Heart right ventricle (tissue), 16 donors: ENCODE measurements around the gene RFK. TPM values are rescaled to one million over a fixed set of nuclear protein-coding genes. Genes with fewer than 3 reads are reported as not detected.

Experiments used
- ATAC-seq, 8 donors: fragments of 200-7000 bp; cut with Tn5 transposase; one replicate each; pipeline ENCODE4 v1.9.1; 2020; ENCODE audit warnings: mild to moderate bottlenecking in 8 of 8, moderate library complexity in 8 of 8, moderate number of reproducible peaks in 1 of 8
- DNase-seq, 2 donors: peaks; one replicate each; pipeline ENCODE4 v3.0.0-alpha.2; 2020
- H3K27ac ChIP-seq, 10 donors: fragments of 200-600 bp; sonication (generic) in 2 of 10; one replicate each; pipeline versions ENCODE4 v1.5.0 to v1.8.0; 2020 to 2022; ENCODE audit warnings: mild to moderate bottlenecking in 3 of 10
- H3K27me3 ChIP-seq, 7 donors: fragments of 200-600 bp; one replicate each; pipeline ENCODE4 v1.8.0; 2021 to 2022; ENCODE audit warnings: mild to moderate bottlenecking in 2 of 7
- H3K36me3 ChIP-seq, 9 donors: fragments of 200-600 bp; sonication (generic) in 1 of 9; one replicate each; pipeline versions ENCODE4 v1.5.0 to v1.8.0; 2020 to 2022; ENCODE audit warnings: mild to moderate bottlenecking in 2 of 9
- H3K4me1 ChIP-seq, 9 donors: fragments of 200-600 bp; sonication (generic) in 1 of 9; one replicate each; pipeline versions ENCODE4 v1.5.0 to v1.8.0; 2020 to 2022; ENCODE audit warnings: mild to moderate bottlenecking in 4 of 9
- H3K4me3 ChIP-seq, 10 donors: fragments of 200-600 bp; sonication (generic) in 2 of 10; one replicate each; pipeline versions ENCODE4 v1.5.0 to v1.8.0; 2020 to 2022; ENCODE audit warnings: mild to moderate bottlenecking in 7 of 10, moderate library complexity in 2 of 10
- H3K9me3 ChIP-seq, 11 donors: fragments of 200-600 bp in 10 of 11; sonication (generic) in 2 of 11; one replicate each; pipeline versions ENCODE4 v1.5.0 to v1.8.0; 2013 to 2022; ENCODE audit warnings: mild to moderate bottlenecking in 2 of 11, control low read depth in 1 of 11, moderate library complexity in 1 of 11
- WGBS, 2 donors: extraction: QIAGEN DNeasy Blood & Tissue Kit; methylation state at CpG; one replicate each; pipeline ENCODE4 v1.1.7; 2013; ENCODE audit warnings: inconsistent platforms in 1 of 2; 5-methylcytosine and 5-hydroxymethylcytosine counted together
- intact Hi-C, 10 donors: fragments of 100-400 bp; cut with DNase I; formaldehyde crosslinking; loops; one replicate each; pipeline versions ENCODE4 v1.11.1 to v1.14.2; 2022
- polyA plus RNA-seq, 2 donors: library from polyadenylated mRNA; stranded (reverse); fragments of 200-250 nt; gene quantifications; one replicate each; pipeline ENCODE4 v1.2.3, GENCODE V29; 2013
- total RNA-seq, 10 donors: library from RNA; stranded (reverse); fragmentation: NEBNext Ultra II Directional in 3 of 10; extraction: Animal tissue kit (Norgen Biotek cat#: 25700) in 3 of 10; gene quantifications; one replicate each; pipeline versions ENCODE4 v1.2.1 to v1.2.4, GENCODE V29; 2021 to 2023
- TF ChIP-seq, protein P1 (sequence below), 9 donors: fragments of 200-600 bp; sonication (generic) in 2 of 9; IDR thresholded peaks; one replicate each; pipeline versions ENCODE4 v1.5.0 to v1.8.0; 2021 to 2022; ENCODE audit warnings: antibody characterized with exemption in 9 of 9, mild to moderate bottlenecking in 5 of 9, moderate library complexity in 1 of 9
- donor health status: Arrhythmogenic right ventricular cardiomyopathy.
- donor health status: ischemic (EF 13 %, LVEDD 7.1; RV severe dilation, severe dysfunction).
- donor health status: healthy with polysubstance abuse.
- donor health status: DM: no; HTN: yes; CAD: no.
- donor health status: DM: no; HTN: no; CAD: no.
- donor health status: ischemic (EF 25% LVEDD 6.9; RV normal size, moderate dysfunction).
- donor health status: ischemic (EF 25% LVEDD 5.7; RV mildly dilated, moderate dysfunction).
- donor health status: healthy.
- donor health status: DM: yes; HTN: yes; CAD: no.
- donor health status: Ischemic cardiomyopathy.
- donor health status: ischemic (EF 35%, LVEDD 5.7; RV mildly dilated, moderate dysfunction).
- donor health status: nonischemic (EF 11% LVEDD 7.7; RV severe dilation, severe dysfunction).
- donor health status: DM: yes; HTN: yes; CAD: no.
- donor health status: PGD.
- donor health status: ischemic (EF 29% LVEDD 5.4; RV normal size, mild dysfunction).
- donor health status: nonischemic (EF 23%, LVEDD 6.1; RV moderate dilation, normal function).

RFK gene
- total and polyA plus RNA-seq, 12 donors = 7.1 to 33.6 (median 21.2) TPM

DNA sequence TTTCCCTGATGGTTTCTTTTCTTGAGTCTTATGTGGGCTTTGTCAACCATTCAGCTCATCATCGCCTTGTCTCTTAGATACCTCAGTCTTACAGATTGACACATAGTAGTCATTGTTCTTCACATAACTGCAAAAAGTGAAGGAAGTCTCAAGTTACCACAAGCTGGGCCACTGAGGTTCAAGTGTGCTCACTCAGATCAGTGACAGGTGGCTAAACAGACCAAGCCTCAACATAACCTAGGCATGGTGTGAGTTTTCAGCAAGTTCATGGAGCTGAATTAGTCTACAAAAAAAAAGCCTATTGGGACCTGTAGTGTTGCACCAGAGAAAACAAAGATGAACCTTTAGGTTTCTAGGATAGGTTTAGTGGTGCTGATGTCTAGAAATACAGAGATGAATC is 58.2 kb downstream of the RFK start:
- 82 to 89% methylated on average over 1 of the region's 1 CpG for WGBS, 2 donors
- H3K4me1 ChIP-seq = no peaks in the 10 kb centered on the region
- H3K36me3 ChIP-seq = no peaks in the 10 kb centered on the region
- intact Hi-C loops = no loop called here
- no peak overlapping the region for H3K4me3 ChIP-seq
- peaks cover 0 to 4% (median 0%) of the 10 kb centered on the region in 11 donors for H3K9me3 ChIP-seq
- ATAC-seq = no peak
- no peak overlapping the region for H3K27ac ChIP-seq
- H3K27me3 ChIP-seq = no peaks in the 10 kb centered on the region
- TF ChIP-seq, protein P1, sequence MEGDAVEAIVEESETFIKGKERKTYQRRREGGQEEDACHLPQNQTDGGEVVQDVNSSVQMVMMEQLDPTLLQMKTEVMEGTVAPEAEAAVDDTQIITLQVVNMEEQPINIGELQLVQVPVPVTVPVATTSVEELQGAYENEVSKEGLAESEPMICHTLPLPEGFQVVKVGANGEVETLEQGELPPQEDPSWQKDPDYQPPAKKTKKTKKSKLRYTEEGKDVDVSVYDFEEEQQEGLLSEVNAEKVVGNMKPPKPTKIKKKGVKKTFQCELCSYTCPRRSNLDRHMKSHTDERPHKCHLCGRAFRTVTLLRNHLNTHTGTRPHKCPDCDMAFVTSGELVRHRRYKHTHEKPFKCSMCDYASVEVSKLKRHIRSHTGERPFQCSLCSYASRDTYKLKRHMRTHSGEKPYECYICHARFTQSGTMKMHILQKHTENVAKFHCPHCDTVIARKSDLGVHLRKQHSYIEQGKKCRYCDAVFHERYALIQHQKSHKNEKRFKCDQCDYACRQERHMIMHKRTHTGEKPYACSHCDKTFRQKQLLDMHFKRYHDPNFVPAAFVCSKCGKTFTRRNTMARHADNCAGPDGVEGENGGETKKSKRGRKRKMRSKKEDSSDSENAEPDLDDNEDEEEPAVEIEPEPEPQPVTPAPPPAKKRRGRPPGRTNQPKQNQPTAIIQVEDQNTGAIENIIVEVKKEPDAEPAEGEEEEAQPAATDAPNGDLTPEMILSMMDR (IDR thresholded peaks at IDR 0.05) = no peak
- DNase-seq = no peak

Other genes with a start within 250 kb of the RFK start
- gene GCNT1, start 64.8 kb upstream of the RFK start, total RNA-seq = 1 to 10 TPM in 8 of 10 donors, under 1 TPM in 2; 0.66 to 8.1 (median 2.3) TPM
- 1 to 10 TPM in 1 of 2 donors, under 1 TPM in 1; 0.91 to 1.5 TPM for gene GCNT1, start 64.8 kb upstream of the RFK start, polyA plus RNA-seq